ENCODE measurements around the gene ST14. TPM values are rescaled to one million over a fixed set of nuclear protein-coding genes. Genes with fewer than 3 reads are reported as not detected.

The ST14 gene
- polyA plus RNA-seq, 1 donor (not counting 4 experiments of a cell fraction or from before 2014, with no cell fraction given): 45.8 TPM

- peaks cover 12% of the 10 kb centered on the region for H4K20me1 ChIP-seq (ENCODE audit: control insufficient read depth, extremely low read depth, insufficient read depth, low read length)
- peak; percentile 61 for FAIRE-seq
- peaks cover 78% of the 10 kb centered on the region for H3K79me2 ChIP-seq (ENCODE audit: control insufficient read depth, insufficient read depth, low read length)
Observed at GRCh38 chr11:130168105-130168504, 8.5 kb downstream of the ST14 start.

GRCh38 chr11:130170345-130170744 is 10.8 kb downstream of the ST14 start:
- H3K9me1 ChIP-seq (ENCODE audit: control insufficient read depth, extremely low read depth, insufficient read depth, low read length): peaks cover 2% of the 10 kb centered on the region
- H3K79me2 ChIP-seq (ENCODE audit: control insufficient read depth, insufficient read depth, low read length): peaks cover 76% of the 10 kb centered on the region
- dilution Hi-C loops (cut with MboI; ENCODE audit: extremely low pct_ligation_motif_present, low sequenced_read_pairs): no loop called here
- no peak overlapping the region for H3K9ac ChIP-seq (ENCODE audit: control insufficient read depth, extremely low read depth, insufficient read depth, low read length)
- peaks cover 35% of the 10 kb centered on the region for H3K4me1 ChIP-seq (ENCODE audit: control insufficient read depth, extremely low read depth, insufficient read depth, low read length)
- no peak for FAIRE-seq
- no peak overlapping the region for H3K4me2 ChIP-seq (ENCODE audit: control insufficient read depth, extremely low read depth, insufficient read depth, low read depth, low read length)
- H3K9me3 ChIP-seq (ENCODE audit: control insufficient read depth, low read depth, low read length): no peaks in the 10 kb centered on the region
- H3K36me3 ChIP-seq (ENCODE audit: control insufficient read depth in 2 of 2, extremely low read depth in 1 of 2, insufficient read depth in 2 of 2, low read length in 2 of 2): peaks cover 0 to 2% of the 10 kb centered on the region in 2 experiments
- H2AFZ ChIP-seq (ENCODE audit: control insufficient read depth, low read length): no peak overlapping the region
- DNase-seq (ENCODE audit: low read depth, low spot score): no peak
- TF ChIP-seq CTCF (optimal IDR thresholded peaks at IDR 0.05 in 1 of 3, IDR thresholded peaks at IDR 0.05 in 1 of 3, conservative IDR thresholded peaks at IDR 0.05 in 1 of 3; ENCODE audit: extremely low read depth in 1 of 3, insufficient read depth in 2 of 3, low read length in 3 of 3) (no peak), EZH2 (IDR thresholded peaks at IDR 0.05; ENCODE audit: low read length) (no peak)
- no peak overlapping the region for H3K4me3 ChIP-seq (ENCODE audit: control insufficient read depth in 2 of 3, extremely low read depth in 1 of 3, insufficient read depth in 2 of 3, low read depth in 1 of 3, low read length in 3 of 3)
- H3K27ac ChIP-seq (ENCODE audit: control insufficient read depth, insufficient read depth, low read length): no peak overlapping the region
- H4K20me1 ChIP-seq (ENCODE audit: control insufficient read depth, extremely low read depth, insufficient read depth, low read length): peaks cover 12% of the 10 kb centered on the region
- H3K27me3 ChIP-seq (ENCODE audit: control insufficient read depth, extremely low read depth, insufficient read depth, low read length): no peaks in the 10 kb centered on the region

More at GRCh38 chr11:130168105-130168504, 8.5 kb downstream of the ST14 start:
- peaks cover 40% of the 10 kb centered on the region for H3K4me1 ChIP-seq (ENCODE audit: control insufficient read depth, extremely low read depth, insufficient read depth, low read length)
- H3K4me2 ChIP-seq (ENCODE audit: control insufficient read depth, extremely low read depth, insufficient read depth, low read depth, low read length): no peak overlapping the region
- H3K36me3 ChIP-seq (ENCODE audit: control insufficient read depth in 2 of 2, extremely low read depth in 1 of 2, insufficient read depth in 2 of 2, low read length in 2 of 2): peaks cover 0 to 2% of the 10 kb centered on the region in 2 experiments
- no peak overlapping the region for H3K27ac ChIP-seq (ENCODE audit: control insufficient read depth, insufficient read depth, low read length)
- no peak for TF ChIP-seq EZH2 (IDR thresholded peaks at IDR 0.05; ENCODE audit: low read length)
- TF ChIP-seq CTCF (optimal IDR thresholded peaks at IDR 0.05 in 1 of 3, IDR thresholded peaks at IDR 0.05 in 1 of 3, conservative IDR thresholded peaks at IDR 0.05 in 1 of 3; ENCODE audit: extremely low read depth in 1 of 3, insufficient read depth in 2 of 3, low read length in 3 of 3): no peak
- no peaks in the 10 kb centered on the region for H3K27me3 ChIP-seq (ENCODE audit: control insufficient read depth, extremely low read depth, insufficient read depth, low read length)
- no peak overlapping the region for H2AFZ ChIP-seq (ENCODE audit: control insufficient read depth, low read length)
- dilution Hi-C loops (cut with MboI; ENCODE audit: extremely low pct_ligation_motif_present, low sequenced_read_pairs): no loop called here
- H3K4me3 ChIP-seq (ENCODE audit: control insufficient read depth in 2 of 3, extremely low read depth in 1 of 3, insufficient read depth in 2 of 3, low read depth in 1 of 3, low read length in 3 of 3): no peak overlapping the region
- H3K9me1 ChIP-seq (ENCODE audit: control insufficient read depth, extremely low read depth, insufficient read depth, low read length): peaks cover 2% of the 10 kb centered on the region
- DNase-seq (ENCODE audit: low read depth, low spot score): no peak
- H3K9ac ChIP-seq (ENCODE audit: control insufficient read depth, extremely low read depth, insufficient read depth, low read length): no peak overlapping the region
- H3K9me3 ChIP-seq (ENCODE audit: control insufficient read depth, low read depth, low read length): no peaks in the 10 kb centered on the region

All from keratinocyte (primary cell).